ENCODE data around the gene OR6J1.
"Not testable (repeated sequence)": the region's sequence is repeated elsewhere in the genome, so short reads cannot be mapped to it uniquely, and the experiment has no call there.

Gene OR6J1

GRCh38 chr14:22626590-22626989 is 17.6 kb downstream of the OR6J1 start:
- Histone ChIP-seq H4K20me1 (ENCODE audit: control insufficient read depth, insufficient read depth, low read depth, low read length) (no peaks in the 10 kb centered on the region), H3K4me2 (ENCODE audit: low read length) (no peak overlapping the region), H3K27ac (ENCODE audit: low read depth, low read length) (no peak overlapping the region), H3K9me3 (ENCODE audit: control insufficient read depth, insufficient read depth, low read length) (no peaks in the 10 kb centered on the region; the same call in 1 of the 2 replicates), H3F3A (ENCODE audit: control insufficient read depth, insufficient read depth) (no peaks in the 10 kb centered on the region), H3K9me2 (replicated peaks; ENCODE audit: control insufficient read depth, low read length) (no peaks in the 10 kb centered on the region), H3K36me3 (ENCODE audit: control insufficient read depth, low read length) (no peaks in the 10 kb centered on the region), H3K79me2 (ENCODE audit: control insufficient read depth, low read length) (no peaks in the 10 kb centered on the region), H3K4me1 (ENCODE audit: control insufficient read depth, low read length) (no peaks in the 10 kb centered on the region), H3K27me3 (ENCODE audit: control insufficient read depth, low read length) (peaks cover 11% of the 10 kb centered on the region), H3K4me3 (ENCODE audit: low read length) (no peak overlapping the region)
- no peak for TF ChIP-seq CTCF (IDR thresholded peaks at IDR 0.05; ENCODE audit: low read depth, low read length, poor library complexity, severe bottlenecking)
- no peak for TF ChIP-seq EZH2phosphoT487 (IDR thresholded peaks at IDR 0.05; ENCODE audit: borderline replicate concordance, low read length)

- no peaks in the 10 kb centered on the region for H3F3A ChIP-seq (ENCODE audit: control insufficient read depth, insufficient read depth)
- no peaks in the 10 kb centered on the region for H3K9me3 ChIP-seq (ENCODE audit: control insufficient read depth, insufficient read depth, low read length)
- TF ChIP-seq CTCF (IDR thresholded peaks at IDR 0.05; ENCODE audit: low read depth, low read length, poor library complexity, severe bottlenecking) (no peak), EZH2phosphoT487 (IDR thresholded peaks at IDR 0.05; ENCODE audit: borderline replicate concordance, low read length) (no peak)
- H3K9me2 ChIP-seq (replicated peaks; ENCODE audit: control insufficient read depth, low read length) = no peaks in the 10 kb centered on the region
- H3K4me3 ChIP-seq (ENCODE audit: low read length) = no peak overlapping the region
- no peaks in the 10 kb centered on the region for H4K20me1 ChIP-seq (ENCODE audit: control insufficient read depth, insufficient read depth, low read depth, low read length)
- no peaks in the 10 kb centered on the region for H3K36me3 ChIP-seq (ENCODE audit: control insufficient read depth, low read length)
- H3K79me2 ChIP-seq (ENCODE audit: control insufficient read depth, low read length) = no peaks in the 10 kb centered on the region
- H3K27me3 ChIP-seq (ENCODE audit: control insufficient read depth, low read length) = 0 out of 2 replicates have a peak, but pooled peaks cover 2% of the 10 kb centered on the region
- no peaks in the 10 kb centered on the region for H3K4me1 ChIP-seq (ENCODE audit: control insufficient read depth, low read length)
- H3K4me2 ChIP-seq (ENCODE audit: low read length) = no peak overlapping the region
- no peak overlapping the region for H3K27ac ChIP-seq (ENCODE audit: low read depth, low read length)
Measured at GRCh38 chr14:22623047-22623446, 21.1 kb downstream of the OR6J1 start.

GRCh38 chr14:22622255-22622654 is 21.9 kb downstream of the OR6J1 start:
- H3F3A ChIP-seq (ENCODE audit: control insufficient read depth, insufficient read depth) = no peaks in the 10 kb centered on the region
- no peak overlapping the region for H3K27ac ChIP-seq (ENCODE audit: low read depth, low read length)
- no peaks in the 10 kb centered on the region for H3K9me2 ChIP-seq (replicated peaks; ENCODE audit: control insufficient read depth, low read length)
- no peaks in the 10 kb centered on the region for H3K79me2 ChIP-seq (ENCODE audit: control insufficient read depth, low read length)
- H3K4me3 ChIP-seq (ENCODE audit: low read length) = no peak overlapping the region
- no peaks in the 10 kb centered on the region for H3K27me3 ChIP-seq (ENCODE audit: control insufficient read depth, low read length)
- no peaks in the 10 kb centered on the region for H3K4me1 ChIP-seq (ENCODE audit: control insufficient read depth, low read length)
- no peaks in the 10 kb centered on the region for H3K9me3 ChIP-seq (ENCODE audit: control insufficient read depth, insufficient read depth, low read length)
- H3K4me2 ChIP-seq (ENCODE audit: low read length) = no peak overlapping the region
- no peaks in the 10 kb centered on the region for H3K36me3 ChIP-seq (ENCODE audit: control insufficient read depth, low read length)
- no peaks in the 10 kb centered on the region for H4K20me1 ChIP-seq (ENCODE audit: control insufficient read depth, insufficient read depth, low read depth, low read length)
- TF ChIP-seq EZH2phosphoT487 (IDR thresholded peaks at IDR 0.05; ENCODE audit: borderline replicate concordance, low read length) (no peak), CTCF (IDR thresholded peaks at IDR 0.05; ENCODE audit: low read depth, low read length, poor library complexity, severe bottlenecking) (no peak)

- H3K36me3 ChIP-seq (ENCODE audit: control insufficient read depth, low read length); H3K9me2 ChIP-seq (replicated peaks; ENCODE audit: control insufficient read depth, low read length); H3K4me1 ChIP-seq (ENCODE audit: control insufficient read depth, low read length); H3K4me2 ChIP-seq (ENCODE audit: low read length); H3F3A ChIP-seq (ENCODE audit: control insufficient read depth, insufficient read depth); H4K20me1 ChIP-seq (ENCODE audit: control insufficient read depth, insufficient read depth, low read depth, low read length); H3K4me3 ChIP-seq (ENCODE audit: low read length); H3K9me3 ChIP-seq (ENCODE audit: control insufficient read depth, insufficient read depth, low read length); H3K27ac ChIP-seq (ENCODE audit: low read depth, low read length); H3K27me3 ChIP-seq (ENCODE audit: control insufficient read depth, low read length); H3K79me2 ChIP-seq (ENCODE audit: control insufficient read depth, low read length): not testable (repeated sequence)
Measured at GRCh38 chr14:22615765-22616164, 28.4 kb downstream of the OR6J1 start.

Measured in DOHH2 (cell line).